Measurements from ENCODE around the gene CCDC144A. TPM values are rescaled to one million over a fixed set of nuclear protein-coding genes. Genes with fewer than 3 reads are reported as not detected.
A peak's percentile ranks its signal among the peaks of the same experiment; 100 is the strongest.
"Not testable (repeated sequence)": the region's sequence is repeated elsewhere in the genome, so short reads cannot be mapped to it uniquely, and the experiment has no call there.

CCDC144A gene
- polyA plus RNA-seq, 2 of the 4 experiments (the other 2 are of a cell fraction) = 2.5 to 12.7 TPM

- Histone ChIP-seq H3K4me1 (no peaks in the 10 kb centered on the region), H3K9me3 (no peaks in the 10 kb centered on the region; the same call in 2 of the 3 replicates), H3K4me2 (no peak overlapping the region), H3K27ac (no peak overlapping the region), H3K4me3 (no peak overlapping the region)
- WGBS (ENCODE audit: missing lambda C conversion rate) = 55% methylated on average over 7 of the region's 7 CpGs
- TF ChIP-seq POLR2A (IDR thresholded peaks at IDR 0.05; ENCODE audit: low read length) (no peak), RNF2 (IDR thresholded peaks at IDR 0.05; ENCODE audit: borderline replicate concordance, low read depth) (no peak), CBX2 (IDR thresholded peaks at IDR 0.05; ENCODE audit: borderline replicate concordance, low read depth) (no peak), HOXA7 (CRISPR knock-in tag; IDR thresholded peaks at IDR 0.05) (no peak), TP53 (CRISPR knock-in tag; IDR thresholded peaks at IDR 0.05) (no peak), SMC3 (IDR thresholded peaks at IDR 0.05) (no peak), JUN (IDR thresholded peaks at IDR 0.05) (no peak), POLR2AphosphoS2 (conservative IDR thresholded peaks at IDR 0.05; ENCODE audit: low read length) (no peak), HOXB5 (CRISPR knock-in tag; IDR thresholded peaks at IDR 0.05) (no peak), FOSB (CRISPR knock-in tag; IDR thresholded peaks at IDR 0.05) (no peak), EHF (CRISPR knock-in tag; IDR thresholded peaks at IDR 0.05) (no peak), CHD4 (IDR thresholded peaks at IDR 0.05; ENCODE audit: borderline replicate concordance) (no peak)
- peak in 1 of 2 experiments; percentile 23; a peak in 2 of 6 replicates for ATAC-seq
- ChIA-PET POLR2A (no interaction called here), CTCF (no interaction called here)
- FAIRE-seq = no peak
- no peak for DNase-seq (ENCODE audit: low read depth in 1 of 2, low spot score in 1 of 2)
These were observed 131.0 kb downstream of the CCDC144A start for GRCh38 chr17:16820979-16821543.

GRCh38 chr17:16822133-16822532 is 132.1 kb downstream of the CCDC144A start:
- H3K4me1 ChIP-seq; DNase-seq (ENCODE audit: low read depth in 1 of 2, low spot score in 1 of 2); H3K9me3 ChIP-seq; H3K4me2 ChIP-seq; ATAC-seq; POLR2A ChIA-PET; H3K4me3 ChIP-seq; FAIRE-seq; H3K27ac ChIP-seq; CTCF ChIA-PET: not testable (repeated sequence)
- WGBS (ENCODE audit: missing lambda C conversion rate) = 70% methylated on average over 14 of the region's 17 CpGs

- H3K27ac ChIP-seq; POLR2A ChIA-PET; FAIRE-seq; H3K4me3 ChIP-seq; CTCF ChIA-PET; ATAC-seq; H3K9me3 ChIP-seq; H3K4me2 ChIP-seq; H3K4me1 ChIP-seq; DNase-seq (ENCODE audit: low read depth in 1 of 2, low spot score in 1 of 2): not testable (repeated sequence)
- no CpG with 5 or more reads among the region's 5 CpGs for WGBS (ENCODE audit: missing lambda C conversion rate)
These were observed 133.8 kb downstream of the CCDC144A start for GRCh38 chr17:16823768-16824406.

Small RNA genes within 50 kb of the gene (small RNA-seq; reads per million reads assigned to genes)
- gene AC022596.1 = 0 to 0.19 (median 0) reads per million in 6 experiments
- 0 reads per million in 6 experiments for gene RNU6-405P

Other genes starting within 250 kb of the CCDC144A start
- 0.65 and 0.78 TPM in 2 replicates for gene LRRC75A, start 198.0 kb upstream of the CCDC144A start, polyA plus RNA-seq (2011; rRNA removed)
- gene LRRC75A, start 198.0 kb upstream of the CCDC144A start, polyA plus RNA-seq (2017; fragmentation: RNase III; extraction: RNeasy Plus Mini Kit Qiagen cat#74134 plus additional on column Dnase treatment) = 0.54 to 0.85 TPM (median 0.84 TPM) in 3 replicates
- 16.7 and 17.0 TPM in 2 replicates for gene ZNF287, start 121.0 kb upstream of the CCDC144A start, polyA plus RNA-seq (2011; rRNA removed)
- 11.7 to 13.5 TPM (median 12.1 TPM) in 3 replicates for gene ZNF287, start 121.0 kb upstream of the CCDC144A start, polyA plus RNA-seq (2017; fragmentation: RNase III; extraction: RNeasy Plus Mini Kit Qiagen cat#74134 plus additional on column Dnase treatment)
- gene ZNF624, start 36.4 kb upstream of the CCDC144A start, polyA plus RNA-seq (2011; rRNA removed) = 3.3 and 4.3 TPM in 2 replicates
- 2.7 to 3.1 TPM (median 3.0 TPM) in 3 replicates for gene ZNF624, start 36.4 kb upstream of the CCDC144A start, polyA plus RNA-seq (2017; fragmentation: RNase III; extraction: RNeasy Plus Mini Kit Qiagen cat#74134 plus additional on column Dnase treatment)